Stimulated activated CD4-positive, alpha-beta T cell treated with anti-CD3 and anti-CD28 coated beads, TNF-alpha, amount 100 ng/mL, for 4 hours (primary cell): ENCODE measurements around the gene ZNF300.
"Not testable (repeated sequence)": the region's sequence is repeated elsewhere in the genome, so short reads cannot be mapped to it uniquely, and the experiment has no call there.

Source experiments
- DNase-seq, 3 experiments: peaks; one replicate each; pipeline ENCODE4 v3.0.0-alpha.2; 2020; ENCODE audit warnings: low read depth in 3 of 3

ZNF300 gene

DNA sequence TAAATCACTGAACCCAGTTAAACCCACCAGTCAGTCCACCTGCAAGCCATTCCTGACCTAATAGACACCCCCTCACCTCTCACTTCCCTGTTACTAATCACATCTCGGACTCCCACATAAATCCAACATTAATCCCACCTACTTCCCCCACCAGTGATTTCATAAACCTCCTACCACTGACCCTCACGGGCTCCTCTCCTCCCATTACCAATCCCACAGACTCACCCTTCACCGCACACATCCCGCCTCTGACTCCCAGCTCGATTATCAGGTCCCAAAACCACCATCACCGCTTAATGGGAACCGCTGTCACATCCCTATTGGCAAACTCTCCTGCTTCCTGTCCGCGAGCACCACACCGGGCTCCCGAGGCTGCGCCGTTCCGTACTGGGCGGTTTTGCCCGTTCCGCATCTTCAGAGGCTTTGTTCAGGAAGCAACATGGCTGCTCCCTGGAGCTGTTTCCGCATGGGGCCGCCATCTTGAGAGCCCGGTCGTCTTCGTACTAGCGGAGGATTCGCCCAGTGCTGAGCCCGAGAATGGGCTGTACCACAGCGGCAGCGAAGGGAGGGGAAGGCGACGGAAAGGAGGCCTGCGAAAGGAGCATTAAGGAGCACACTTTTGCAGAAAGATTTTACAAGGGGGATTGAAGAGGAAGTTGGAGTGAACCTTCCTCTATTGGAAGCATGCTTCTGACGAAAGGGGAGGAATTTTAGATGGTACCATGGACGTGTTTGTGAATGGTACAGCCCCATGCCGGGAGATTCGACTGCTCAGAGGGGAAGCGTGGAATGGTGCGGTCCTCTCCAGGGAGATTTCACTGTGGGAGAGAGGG, at the start of gene ZNF300:
Gene ZNF300 (minus strand): TSS at position 502 of the 833 bp plus-strand sequence. CDS start 1,825 bp downstream, outside the sequence.
- DNase-seq = peak; percentile 5 to 32 (median 7)

DNA sequence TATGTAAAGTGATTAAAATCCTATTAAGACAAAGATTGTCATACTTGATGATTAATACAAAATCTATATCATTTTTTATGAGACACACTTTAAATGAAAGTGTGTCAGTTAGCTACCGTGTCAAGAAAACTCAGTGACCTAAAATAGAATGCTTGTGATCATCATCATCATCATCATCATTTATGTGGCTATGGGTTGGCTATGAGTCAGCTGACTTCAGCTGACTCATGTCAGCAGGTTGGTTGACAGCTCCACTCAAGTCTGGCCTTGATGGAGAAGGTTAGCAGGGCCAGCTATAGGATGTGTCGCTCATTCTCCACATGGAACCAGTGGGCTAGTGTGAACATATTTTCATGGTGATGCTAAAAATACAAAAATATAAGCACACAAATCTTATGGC, 43.8 kb upstream of the ZNF300 start:
- DNase-seq = no peak

DNA sequence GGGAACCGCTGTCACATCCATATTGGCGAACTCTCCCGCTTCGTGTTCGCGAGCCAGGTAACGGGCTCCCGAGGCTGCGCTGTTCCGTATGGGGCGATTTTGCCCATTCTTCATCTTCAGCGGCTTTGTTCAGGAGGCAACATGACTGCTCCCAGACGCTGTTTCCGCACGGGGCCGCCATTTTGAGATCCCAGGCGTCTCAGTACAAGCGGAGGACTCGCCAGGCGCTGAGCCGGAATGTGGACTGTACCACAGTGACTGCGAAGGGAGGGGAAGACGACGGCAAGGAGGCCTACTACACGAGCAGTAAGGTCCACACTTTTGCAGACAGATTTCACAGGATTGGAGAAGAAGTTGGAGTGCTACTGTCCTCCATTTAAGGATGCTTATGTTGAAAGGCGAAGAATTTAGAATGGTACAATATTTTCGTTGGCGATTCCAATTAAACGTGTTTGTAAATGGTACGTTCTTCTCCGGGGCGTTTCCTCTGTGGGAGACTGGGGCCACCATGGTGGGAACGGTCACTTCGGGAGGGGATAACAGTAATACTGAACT, 41.6 kb upstream of the ZNF300 start:
- DNase-seq = no peak

DNA sequence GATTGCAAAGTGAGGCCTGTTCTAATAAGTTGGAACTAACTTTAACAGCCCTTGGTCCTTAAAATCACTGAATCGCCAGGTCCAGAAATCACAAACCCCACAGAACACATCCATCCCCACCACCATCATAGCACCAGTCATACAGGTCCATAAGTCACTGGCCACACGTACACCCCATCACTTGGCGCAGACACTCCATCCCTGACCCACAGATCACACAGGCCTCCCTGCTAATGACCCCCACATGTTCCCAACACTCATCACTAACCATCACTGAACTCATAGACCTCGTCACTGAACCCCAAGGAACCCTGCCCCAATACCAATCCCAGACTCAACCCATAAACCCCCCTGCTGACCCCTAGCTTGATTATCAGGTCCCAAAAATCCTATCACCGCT, 41.2 kb upstream of the ZNF300 start:
- no peak for DNase-seq

DNA sequence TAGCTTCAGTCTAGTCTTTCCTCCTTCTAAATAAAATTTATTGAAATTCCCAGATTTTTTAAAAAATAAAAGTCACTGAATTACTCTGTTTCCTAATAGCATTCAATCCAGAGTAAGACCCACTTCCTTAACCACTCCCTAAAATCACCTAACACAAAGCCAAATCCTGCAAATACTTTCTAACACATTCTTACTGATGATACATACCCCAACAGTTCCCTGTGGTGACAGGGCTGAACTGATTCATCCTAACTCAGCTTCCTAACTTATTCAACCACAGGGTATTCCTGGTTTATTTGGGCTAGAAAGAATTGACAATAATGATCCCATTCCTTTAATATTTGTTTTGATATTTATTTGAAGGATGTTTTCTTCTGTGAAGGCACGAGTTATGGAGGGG, 40.7 kb upstream of the ZNF300 start:
- no peak for DNase-seq

DNA sequence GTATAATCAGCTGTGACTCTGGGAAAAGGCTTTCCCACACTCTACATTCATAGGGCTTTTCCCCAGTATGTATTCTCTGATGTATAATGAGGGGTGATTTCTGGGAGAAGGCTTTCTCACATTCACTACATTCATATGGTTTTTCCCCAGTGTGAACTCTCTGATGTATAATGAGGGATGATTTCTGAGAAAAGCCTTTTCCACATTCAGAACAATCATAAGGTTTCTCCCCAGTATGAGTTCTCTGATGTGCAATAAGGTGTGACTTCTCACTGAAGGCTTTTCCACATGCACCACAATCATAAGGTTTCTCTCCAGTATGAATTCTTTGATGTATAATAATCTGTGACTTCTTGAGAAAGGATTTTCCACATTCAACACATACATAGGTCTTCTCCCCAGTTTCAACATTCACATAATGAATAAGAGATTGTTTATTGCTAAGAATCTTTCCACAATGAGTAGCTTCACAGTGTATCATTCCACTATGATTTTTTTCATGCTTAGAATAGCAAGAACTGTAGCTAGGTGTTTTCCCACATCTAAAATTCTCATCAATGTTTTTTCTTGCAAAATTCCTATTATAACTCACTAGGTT, 26.7 kb upstream of the ZNF300 start:
- no peak for DNase-seq

DNA sequence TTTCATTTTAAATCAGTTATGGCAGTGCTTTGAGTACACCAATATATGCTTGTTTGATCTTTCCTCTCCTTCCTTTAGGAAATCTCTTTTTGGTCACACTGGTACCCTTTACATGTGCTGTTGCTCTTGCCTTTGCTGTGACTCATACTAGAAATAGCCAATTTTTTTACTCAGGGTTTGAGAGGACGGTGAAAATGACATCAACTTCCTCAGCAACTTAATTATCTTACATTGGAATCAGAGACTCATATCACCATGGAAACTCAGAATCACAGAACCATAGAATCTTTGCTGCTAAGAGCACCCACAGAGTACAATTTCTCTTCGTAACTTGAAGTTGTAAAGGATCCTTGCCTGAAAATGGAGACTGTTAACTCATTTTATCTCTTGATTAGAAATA, 13.8 kb upstream of the ZNF300 start:
- DNase-seq = no peak

DNA sequence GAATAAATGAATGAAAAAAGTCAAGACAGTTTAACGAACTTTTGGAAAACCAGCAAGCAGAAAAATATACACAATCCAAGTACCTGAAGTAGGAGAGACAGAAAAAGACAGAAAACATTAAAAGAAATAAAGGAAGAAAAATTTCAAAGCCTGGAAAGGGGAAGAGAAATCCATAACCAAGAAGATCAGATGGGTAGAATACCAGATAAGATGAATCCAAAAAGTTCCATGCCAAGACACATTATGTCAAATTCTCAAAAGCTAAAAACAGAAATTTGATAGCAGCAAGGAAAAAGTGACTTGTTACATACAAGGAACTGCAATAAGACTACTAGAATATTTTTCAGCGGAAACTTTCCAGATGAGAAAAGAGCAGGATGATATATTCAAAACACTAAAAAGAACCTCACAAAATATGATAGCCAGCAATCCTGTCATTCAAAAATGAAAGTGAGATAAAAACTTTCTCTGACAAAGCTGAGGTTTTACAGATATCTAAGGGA, 7.6 kb upstream of the ZNF300 start:
- DNase-seq = no peak

DNA sequence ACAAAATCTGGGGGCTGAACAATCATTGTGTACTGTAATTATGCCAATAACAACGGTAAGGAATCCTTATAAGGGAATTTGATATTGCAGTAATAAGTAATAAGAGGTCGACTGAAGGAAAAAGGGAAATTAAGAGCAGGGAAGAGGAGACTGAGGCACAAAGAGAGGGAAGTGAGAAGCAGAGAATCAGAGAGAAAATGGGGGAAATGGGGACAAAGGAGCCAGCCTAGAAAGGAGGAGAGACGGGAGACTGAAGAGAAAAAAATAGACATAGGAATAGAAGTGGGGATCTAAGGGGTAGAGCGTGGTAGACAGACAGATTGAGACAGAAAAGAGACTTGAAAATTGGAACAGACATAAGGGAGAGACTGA, 518 bp upstream of the ZNF300 start:
- DNase-seq = no peak

DNA sequence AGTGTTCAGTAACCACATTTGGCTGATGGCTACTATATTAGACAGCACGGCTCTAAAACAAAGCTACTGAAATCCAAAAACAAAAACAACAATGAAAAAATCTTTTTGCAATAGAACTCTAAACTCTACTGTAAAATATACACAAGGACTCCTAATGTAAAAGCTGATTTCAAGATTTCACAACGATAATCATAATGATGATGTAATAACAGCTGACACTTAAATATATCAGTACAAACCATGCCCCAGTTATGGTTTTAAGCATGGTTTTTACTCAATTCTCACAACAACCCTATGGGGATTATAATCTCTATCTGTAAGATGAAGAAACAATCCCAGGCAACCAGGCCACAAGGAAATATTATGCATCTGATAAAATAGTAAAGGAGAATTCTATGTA, 3.3 kb downstream of the ZNF300 start:
- DNase-seq = no peak

DNA sequence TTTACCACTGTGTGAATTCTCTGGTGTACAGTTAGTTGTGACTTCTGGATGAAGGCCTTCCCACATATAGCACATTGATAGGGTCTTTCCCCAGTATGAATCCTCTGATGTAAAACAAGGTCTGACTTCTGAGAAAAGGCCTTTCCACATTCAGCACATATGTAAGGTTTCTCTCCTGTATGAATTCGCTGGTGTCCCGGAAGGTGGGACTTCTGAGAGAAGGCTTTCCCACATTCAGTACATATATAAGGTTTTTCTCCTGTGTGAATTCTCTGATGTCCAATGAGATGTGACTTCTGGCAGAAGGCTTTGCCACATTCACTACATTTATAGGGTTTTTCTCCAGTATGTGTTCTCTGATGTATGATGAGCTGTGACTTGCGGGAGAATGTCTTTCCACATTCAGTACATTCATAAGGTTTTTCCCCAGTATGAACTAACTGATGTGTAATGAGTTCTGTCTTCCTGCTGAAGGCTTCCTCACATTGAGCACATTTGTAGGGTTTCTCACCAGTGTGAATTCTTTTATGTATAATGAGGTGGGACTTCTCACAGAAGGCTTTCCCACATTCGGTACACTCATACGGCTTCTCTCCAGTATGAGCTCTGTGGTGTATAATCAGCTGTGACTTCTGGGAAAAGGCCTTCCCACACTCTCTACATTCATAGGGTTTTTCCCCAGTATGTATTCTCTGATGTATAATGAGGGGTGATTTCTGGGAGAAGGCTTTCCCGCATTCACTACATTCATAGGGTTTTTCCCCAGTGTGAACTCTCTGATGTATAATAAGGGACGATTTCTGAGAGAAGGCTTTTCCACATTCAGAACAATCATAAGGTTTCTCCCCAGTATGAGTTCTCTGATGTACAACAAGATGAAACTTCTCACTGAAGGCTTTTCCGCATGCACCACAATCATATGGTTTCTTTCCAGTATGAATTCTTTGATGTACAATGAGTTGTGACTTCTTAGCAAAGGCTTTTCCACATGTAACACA, 9.1 kb downstream of the ZNF300 start:
- no peak for DNase-seq

DNA sequence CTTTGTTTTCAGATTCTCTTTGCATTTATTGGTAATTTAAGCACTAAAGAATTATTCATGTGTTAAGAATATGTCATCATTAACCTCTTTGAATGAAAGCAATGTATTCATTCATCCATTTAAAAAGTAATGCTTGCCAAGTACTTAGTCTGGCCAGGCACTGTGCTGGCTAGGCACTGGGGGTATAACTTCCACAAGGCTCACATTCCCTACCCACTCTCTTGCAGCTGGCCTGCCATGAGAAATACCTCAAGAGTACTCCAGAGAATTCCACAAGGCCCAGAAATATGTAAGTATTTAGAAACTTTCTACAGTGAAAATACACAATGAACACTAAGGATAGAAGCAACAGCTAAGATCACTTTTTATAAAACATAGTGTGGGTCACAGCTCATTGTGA, 25.4 kb downstream of the ZNF300 start:
- no peak for DNase-seq

DNA sequence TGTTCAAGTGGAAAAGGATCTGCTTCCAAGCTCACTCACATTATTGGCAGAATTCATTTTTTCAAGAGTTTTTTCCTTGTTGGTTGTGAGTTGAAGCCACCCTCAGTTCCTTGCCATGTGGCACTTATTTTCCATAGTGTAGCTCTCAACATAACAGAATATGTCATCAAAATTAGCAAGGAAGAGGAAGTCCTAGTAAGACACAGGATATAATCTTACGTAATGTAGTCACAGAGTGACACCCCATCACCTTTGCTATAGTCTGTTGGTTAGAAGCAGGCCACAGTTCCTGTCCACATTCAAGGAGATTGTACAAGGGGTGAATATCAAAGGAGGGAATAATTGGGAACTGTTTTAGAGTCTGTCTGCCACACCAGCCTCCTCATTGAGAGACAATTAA, 42.7 kb downstream of the ZNF300 start:
- no peak for DNase-seq

DNA sequence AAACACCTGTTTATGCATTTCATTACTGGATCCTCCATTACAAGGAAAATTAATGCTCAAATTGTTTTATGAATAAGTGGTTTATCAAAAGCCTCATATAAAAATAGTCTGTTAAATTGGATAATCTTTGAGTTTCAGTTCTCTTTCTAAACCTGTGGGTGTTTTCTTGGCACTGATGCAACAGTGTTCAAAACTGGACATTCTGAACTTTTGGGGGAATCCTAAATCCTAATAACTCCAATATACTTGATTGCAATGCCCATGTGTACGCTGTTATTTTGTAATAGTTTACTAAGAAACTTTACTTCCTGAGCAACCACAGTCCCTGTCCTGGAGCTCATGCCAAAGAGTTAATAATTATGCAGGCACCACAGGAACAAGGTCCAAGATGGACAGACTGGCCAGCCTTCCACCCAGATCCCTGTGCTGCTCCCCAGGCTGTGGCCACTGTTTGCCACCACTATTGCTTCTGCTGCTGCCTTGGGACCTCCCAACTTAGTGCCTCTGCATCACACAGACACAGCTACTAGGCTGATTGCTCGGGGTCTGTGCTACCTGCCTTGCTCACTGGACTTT, 44.4 kb downstream of the ZNF300 start:
- DNase-seq = no peak

DNA sequence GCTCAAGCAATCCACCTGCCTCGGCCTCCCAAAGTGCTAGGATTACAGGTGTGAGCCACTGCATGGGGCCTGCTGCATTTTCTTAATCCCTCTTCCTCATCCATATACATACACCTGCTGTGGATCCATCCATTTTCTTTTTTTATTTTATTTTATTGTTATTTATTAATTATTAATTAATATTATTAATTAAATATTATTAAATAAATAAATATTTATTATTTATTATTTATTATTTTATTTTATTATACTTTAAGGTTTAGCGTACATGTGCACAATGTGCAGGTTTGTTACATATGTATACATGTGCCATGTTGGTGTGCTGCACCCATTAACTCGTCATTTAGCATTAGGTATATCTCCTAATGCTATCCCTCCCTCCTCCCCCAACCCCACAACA, 48.1 kb downstream of the ZNF300 start:
- DNase-seq = not testable (repeated sequence)

DNA sequence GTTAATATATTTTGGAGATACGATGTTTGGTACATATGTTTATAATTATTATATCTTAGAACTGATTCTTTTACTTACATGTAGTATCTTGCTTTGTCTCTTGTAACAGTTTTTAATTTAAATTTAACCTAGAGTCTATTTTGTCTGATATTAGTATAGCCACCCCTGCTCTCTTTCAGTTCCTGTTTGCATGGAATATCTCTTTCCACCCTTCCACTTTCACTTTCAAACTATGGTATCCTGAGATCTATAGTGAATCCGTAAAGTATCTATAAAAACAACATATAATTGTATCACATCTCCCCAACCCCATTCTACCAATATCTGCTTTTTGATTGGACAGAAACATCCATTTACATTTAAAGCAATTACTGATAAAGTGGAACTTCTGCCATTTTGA, 51.2 kb downstream of the ZNF300 start:
- DNase-seq = no peak

DNA sequence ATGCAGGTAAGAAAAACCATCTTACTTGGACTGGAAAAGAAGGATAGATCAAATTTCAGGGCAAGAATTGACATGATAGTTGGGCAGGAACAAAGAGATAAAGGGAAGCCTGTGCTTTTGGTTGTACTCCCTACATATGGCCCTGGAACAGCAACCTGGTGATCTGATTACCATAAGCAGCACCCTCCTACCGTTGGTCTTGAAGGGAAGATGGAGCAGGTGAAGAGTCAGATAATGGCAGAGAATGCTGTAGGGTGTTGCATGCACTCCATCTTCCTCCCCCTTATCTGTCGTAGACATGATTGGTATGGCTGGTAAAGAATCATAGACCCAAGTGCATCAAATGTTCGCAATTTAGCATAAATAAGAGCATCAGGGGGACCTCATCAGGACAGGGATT, 53.7 kb downstream of the ZNF300 start:
- DNase-seq = no peak

DNA sequence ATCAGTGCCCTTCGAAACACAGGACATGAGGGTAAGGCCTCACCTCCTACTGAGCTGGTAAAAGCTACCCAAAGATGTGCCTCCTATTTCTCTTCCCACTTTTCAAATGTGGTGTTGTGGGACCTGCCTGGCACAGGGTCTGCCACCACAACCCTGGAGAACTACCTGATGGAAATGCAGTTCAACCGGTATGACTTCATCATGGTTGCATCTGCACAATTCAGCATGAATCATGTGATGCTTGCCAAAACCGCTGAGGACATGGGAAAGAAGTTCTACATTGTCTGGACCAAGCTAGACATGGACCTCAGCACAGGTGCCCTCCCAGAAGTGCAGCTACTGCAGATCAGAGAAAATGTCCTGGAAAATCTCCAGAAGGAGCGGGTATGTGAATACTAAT, 56.5 kb downstream of the ZNF300 start:
- DNase-seq = no peak

DNA sequence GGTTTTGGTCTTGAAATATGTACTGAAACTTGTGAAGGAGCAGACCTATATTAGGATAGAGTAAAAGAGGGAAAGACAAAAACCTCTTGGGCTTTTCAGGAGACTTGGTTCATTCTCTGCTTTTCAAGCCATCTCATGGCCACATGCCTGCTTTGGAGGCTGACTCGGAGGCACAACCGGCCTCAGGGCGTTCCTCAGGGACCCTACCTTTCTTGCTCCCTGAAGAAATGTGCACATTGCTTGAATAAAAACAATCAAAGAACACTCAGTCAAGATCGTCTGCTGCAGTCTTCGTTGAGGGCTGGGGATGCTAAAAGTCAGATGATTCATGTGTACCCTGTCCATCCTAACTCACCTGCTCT, 57.5 kb downstream of the ZNF300 start:
- DNase-seq = no peak

DNA sequence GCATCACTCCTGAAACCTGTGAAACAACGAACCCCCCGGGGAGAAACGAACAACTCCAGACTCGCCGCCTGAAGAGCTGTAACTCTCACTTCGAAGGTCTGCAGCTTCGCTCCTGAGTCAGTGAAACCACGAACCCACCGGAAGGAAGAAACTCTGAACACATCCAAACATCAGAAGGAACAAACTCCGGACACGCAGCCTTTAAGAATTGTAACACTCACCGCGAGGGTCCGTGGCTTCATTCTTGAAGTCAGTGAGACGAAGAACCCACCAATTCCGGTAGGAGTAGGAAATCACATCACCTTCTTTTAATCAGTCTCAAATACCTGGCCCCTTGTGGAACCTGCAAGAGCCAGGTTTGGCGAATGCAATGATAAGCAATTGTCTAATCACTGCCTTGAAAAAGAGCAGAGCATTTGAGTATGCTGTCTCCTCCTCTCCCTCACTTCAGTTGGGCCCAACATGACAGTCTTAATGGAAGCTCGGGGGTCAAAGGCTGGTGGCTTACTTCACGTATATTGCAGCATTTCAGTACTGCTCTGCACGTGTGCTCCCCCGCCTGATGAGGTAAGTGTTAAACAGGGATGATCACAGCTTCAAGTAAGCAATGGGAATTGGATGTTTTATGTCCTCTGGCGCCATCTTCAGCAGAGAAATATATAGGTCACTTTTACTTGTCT, 58.0 kb downstream of the ZNF300 start:
- peak; percentile 19 to 35 (median 32) for DNase-seq

DNA sequence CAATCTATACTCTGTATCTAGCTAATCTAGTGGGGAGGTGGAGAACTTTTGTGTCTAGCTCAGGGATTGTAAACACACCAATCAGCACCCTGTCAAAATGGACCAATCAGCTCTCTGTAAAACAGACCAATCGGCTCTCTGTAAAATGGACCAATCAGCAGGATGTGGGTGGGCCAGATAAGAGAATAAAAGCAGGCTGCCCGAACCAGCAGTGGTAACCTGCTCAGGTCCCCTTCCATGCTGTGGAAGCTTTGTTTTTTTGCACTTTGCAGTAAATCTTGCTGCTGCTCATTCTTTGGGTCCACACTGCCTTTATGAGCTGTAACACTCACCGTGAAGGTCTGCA, 58.5 kb downstream of the ZNF300 start, which contains the start of gene IRGM:
Gene IRGM (plus strand): TSS at position 214 of the 346 bp plus-strand sequence. CDS start 1,603 bp downstream, outside the sequence.
- DNase-seq = not testable (repeated sequence)
